Gastrocnemius medialis (tissue), 4 donors: Measurements from ENCODE around the gene ACAA2. TPM values are rescaled to one million over a fixed set of nuclear protein-coding genes. Genes with fewer than 3 reads are reported as not detected.
A peak's percentile ranks its signal among the peaks of the same experiment; 100 is the strongest.

Experiments
- ATAC-seq, 2 donors: fragments of 150-250 bp; one replicate each; pipeline ENCODE4 v1.9.1; 2016
- DNase-seq, 2 donors: peaks; one replicate each; pipeline ENCODE4 v3.0.0-alpha.2; 2019
- H3K27ac ChIP-seq, 4 donors: fragments of 200-600 bp; sonication (generic); 1 replicate in 1 of 4; 2 replicates in 3 of 4; pipeline ENCODE4 v1.5.1; 2016 to 2018; ENCODE audit warnings: mild to moderate bottlenecking in 2 of 4, moderate library complexity in 1 of 4
- H3K27me3 ChIP-seq, 3 donors: fragments of 200-600 bp; sonication (generic) in 2 of 3; 1 replicate in 1 of 3; 2 replicates in 2 of 3; pipeline versions ENCODE4 v1.5.1 to v1.6.0; 2016 to 2019; ENCODE audit warnings: mild to moderate bottlenecking in 1 of 3, moderate library complexity in 1 of 3
- H3K36me3 ChIP-seq, 2 donors: fragments of 200-600 bp; sonication (generic) in 1 of 2; one replicate each; pipeline ENCODE4 v1.5.1; 2017 to 2018
- H3K4me1 ChIP-seq, 2 donors: fragments of 200-600 bp; sonication (generic) in 1 of 2; one replicate each; pipeline ENCODE4 v1.5.1; 2016 to 2017; ENCODE audit warnings: mild to moderate bottlenecking in 2 of 2
- H3K4me3 ChIP-seq, 4 donors: fragments of 200-600 bp; sonication (generic) in 3 of 4; 1 replicate in 1 of 4; 2 replicates in 3 of 4; pipeline ENCODE4 v1.5.1; 2016 to 2019; ENCODE audit warnings: mild to moderate bottlenecking in 2 of 4
- H3K9me3 ChIP-seq, 3 donors: fragments of 200-600 bp; sonication (generic) in 2 of 3; 1 replicate in 1 of 3; 2 replicates in 2 of 3; pipeline ENCODE4 v1.5.1; 2016 to 2019
- CTCF ChIP-seq, 5 experiments: fragments of 450-650 bp in 3 of 5; fragments of 200-600 bp in 2 of 5; sonication (generic) in 2 of 5; IDR thresholded peaks in 4 of 5; conservative IDR thresholded peaks in 1 of 5; 1 replicate in 4 of 5; 2 replicates in 1 of 5; pipeline ENCODE4 v1.5.1; 2016 to 2019; ENCODE audit warnings: antibody characterized with exemption in 5 of 5, mild to moderate bottlenecking in 3 of 5, moderate library complexity in 3 of 5
- POLR2A ChIP-seq, 2 donors: fragments of 450-650 bp; IDR thresholded peaks; one replicate each; pipeline ENCODE4 v1.6.1; 2017; ENCODE audit warnings: antibody characterized with exemption in 2 of 2, mild to moderate bottlenecking in 2 of 2, moderate library complexity in 2 of 2
- in situ Hi-C, 4 donors: fragments of 200-750 bp; cut with MboI; loops; one replicate each; pipeline versions ENCODE4 v1.15.0 to v1.8.0; 2017; ENCODE audit warnings: low sequenced_read_pairs in 4 of 4
- intact Hi-C: fragments of 100-400 bp; cut with DNase I; formaldehyde crosslinking; loops from one replicate; pipeline ENCODE4 v1.15.1; 2023; ENCODE audit warnings: low total_unique reads
- total RNA-seq, 4 donors: library from RNA; depleted of rRNA; stranded (reverse); fragments of >200 nt; gene quantifications; one replicate each; pipeline versions ENCODE4 v1.1.0 to v1.2.3, GENCODE V29; 2016

Gene ACAA2
- total RNA-seq, 4 donors from 2014 or later, result 73.7 to 95.7 (median 79.6) TPM

DNA sequence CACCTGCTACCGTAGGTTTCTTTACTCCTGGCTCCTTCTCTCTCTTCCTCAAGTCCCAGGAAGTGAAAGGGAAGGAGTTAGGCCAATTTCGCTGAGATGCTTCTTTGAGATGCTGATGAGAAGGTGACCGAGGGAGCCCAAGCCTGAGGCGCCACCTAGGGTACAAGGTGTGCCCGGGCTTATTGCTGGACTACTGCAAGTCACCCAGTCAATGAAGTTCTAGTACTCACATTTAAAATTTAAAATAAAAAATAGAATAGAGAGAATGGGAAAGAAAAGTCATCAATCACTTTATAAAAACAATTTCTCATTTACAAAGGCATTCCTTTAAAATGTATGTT, 45.3 kb downstream of the ACAA2 start:
- no peaks in the 10 kb centered on the region for H3K9me3 ChIP-seq
- in situ Hi-C loops (loop anchor here in 1 of 4 donors (25.0 kb wide), 1 partner anchor 206 kb away; the partner anchor contains the start of gene LIPG), intact Hi-C loops (loop anchor here (5.0 kb wide), 1 partner anchor 256 kb away; no protein-coding TSS in a partner anchor)
- DNase-seq, result peak in 1 of 2 donors; percentile 21
- H3K4me1 ChIP-seq, result no peaks in the 10 kb centered on the region
- H3K27ac ChIP-seq, result no peak overlapping the region
- H3K36me3 ChIP-seq, result no peaks in the 10 kb centered on the region
- ATAC-seq, result no peak
- H3K4me3 ChIP-seq, result no peak overlapping the region
- TF ChIP-seq POLR2A (IDR thresholded peaks at IDR 0.05), result no peak
- TF ChIP-seq CTCF (IDR thresholded peaks at IDR 0.05 in 4 of 5, conservative IDR thresholded peaks at IDR 0.05 in 1 of 5), result peak in 4 of 5 experiments; percentile 15 to 52 (median 26)
- H3K27me3 ChIP-seq, result no peaks in the 10 kb centered on the region

GRCh38 chr18:49767111-49768050, 46.0 kb downstream of the ACAA2 start:
- H3K36me3 ChIP-seq, result no peaks in the 10 kb centered on the region
- in situ Hi-C loops (loop anchor here in 1 of 4 donors (25.0 kb wide), 1 partner anchor 205 kb away; the partner anchor contains the start of gene LIPG), intact Hi-C loops (loop anchor here (5.0 kb wide), 1 partner anchor 255 kb away; no protein-coding TSS in a partner anchor)
- ATAC-seq (no peak), DNase-seq (no peak)
- no peak for TF ChIP-seq CTCF (IDR thresholded peaks at IDR 0.05 in 4 of 5, conservative IDR thresholded peaks at IDR 0.05 in 1 of 5)
- TF ChIP-seq POLR2A (IDR thresholded peaks at IDR 0.05), result no peak
- H3K4me3 ChIP-seq, result no peak overlapping the region
- no peaks in the 10 kb centered on the region for H3K9me3 ChIP-seq
- no peak overlapping the region for H3K27ac ChIP-seq
- H3K27me3 ChIP-seq, result no peaks in the 10 kb centered on the region
- H3K4me1 ChIP-seq, result no peaks in the 10 kb centered on the region

- H3K9me3 ChIP-seq, result no peaks in the 10 kb centered on the region
- no peak overlapping the region for H3K4me3 ChIP-seq
- TF ChIP-seq CTCF (IDR thresholded peaks at IDR 0.05 in 4 of 5, conservative IDR thresholded peaks at IDR 0.05 in 1 of 5) (no peak), POLR2A (IDR thresholded peaks at IDR 0.05) (no peak)
- DNase-seq (no peak), ATAC-seq (no peak)
- intact Hi-C loops (loop anchor here (5.0 kb wide), 1 partner anchor 254 kb away; no protein-coding TSS in a partner anchor), in situ Hi-C loops (loop anchor here in 1 of 4 donors (25.0 kb wide), 1 partner anchor 204 kb away; the partner anchor contains the start of gene LIPG)
- no peaks in the 10 kb centered on the region for H3K36me3 ChIP-seq
- no peaks in the 10 kb centered on the region for H3K4me1 ChIP-seq
- H3K27ac ChIP-seq, result no peak overlapping the region
- H3K27me3 ChIP-seq, result no peaks in the 10 kb centered on the region
These were observed 46.7 kb downstream of the ACAA2 start for GRCh38 chr18:49766646-49767045.

DNA sequence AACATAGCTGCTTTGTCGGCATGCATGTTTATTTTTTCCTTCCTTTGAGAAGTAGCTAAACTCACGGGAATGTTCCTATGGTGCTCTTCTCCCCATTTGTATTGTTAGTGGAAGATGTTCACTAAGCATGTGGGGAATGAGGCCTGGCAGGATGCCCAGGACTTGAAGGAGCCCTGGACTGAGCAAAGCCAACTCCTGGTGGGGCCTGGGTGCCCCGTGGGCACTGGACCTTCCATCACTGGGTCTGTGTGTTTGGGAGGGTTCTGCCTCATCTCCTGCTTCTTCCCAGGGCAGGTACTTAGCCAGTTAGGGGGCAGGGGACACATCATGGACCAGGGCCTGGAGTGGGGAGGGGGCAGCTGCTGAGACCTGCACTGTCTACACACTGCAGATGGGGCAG, 49.3 kb downstream of the ACAA2 start:
- TF ChIP-seq POLR2A (IDR thresholded peaks at IDR 0.05) (no peak), CTCF (IDR thresholded peaks at IDR 0.05 in 4 of 5, conservative IDR thresholded peaks at IDR 0.05 in 1 of 5) (no peak)
- Histone ChIP-seq H3K4me3 (no peak overlapping the region), H3K27ac (no peak overlapping the region), H3K9me3 (no peaks in the 10 kb centered on the region), H3K4me1 (no peaks in the 10 kb centered on the region), H3K36me3 (no peaks in the 10 kb centered on the region), H3K27me3 (no peaks in the 10 kb centered on the region)
- intact Hi-C loops, result no loop called here
- DNase-seq (no peak), ATAC-seq (no peak)
- in situ Hi-C loops, result loop anchor here in 1 of 4 donors (25.0 kb wide), 1 partner anchor 202 kb away; the partner anchor contains the start of gene LIPG
